Lower lobe of right lung (tissue), 2 donors: Measurements from ENCODE around the gene CDC25B. TPM values are rescaled to one million over a fixed set of nuclear protein-coding genes. Genes with fewer than 3 reads are reported as not detected.
A peak's percentile ranks its signal among the peaks of the same experiment; 100 is the strongest.

ENCODE experiments used
- ATAC-seq, 2 donors: fragments of 200-7000 bp; cut with Tn5 transposase; one replicate each; pipeline ENCODE4 v1.9.1; 2020 to 2022; ENCODE audit warnings: mild to moderate bottlenecking in 2 of 2, moderate library complexity in 2 of 2
- DNase-seq: peaks from one replicate; pipeline ENCODE4 v3.0.0-alpha.2; 2020
- H3K27ac ChIP-seq: fragments of 200-600 bp; one replicate; pipeline ENCODE4 v1.8.0; 2022
- H3K27me3 ChIP-seq: fragments of 200-600 bp; one replicate; pipeline ENCODE4 v1.8.0; 2022; ENCODE audit warnings: low read depth
- H3K36me3 ChIP-seq: fragments of 200-600 bp; one replicate; pipeline ENCODE4 v1.8.0; 2022; ENCODE audit warnings: mild to moderate bottlenecking
- H3K4me1 ChIP-seq: fragments of 200-600 bp; one replicate; pipeline ENCODE4 v1.8.0; 2022
- H3K4me3 ChIP-seq: fragments of 200-600 bp; one replicate; pipeline ENCODE4 v1.8.0; 2022; ENCODE audit warnings: mild to moderate bottlenecking
- H3K9me3 ChIP-seq: fragments of 200-600 bp; one replicate; pipeline ENCODE4 v1.8.0; 2022
- CTCF ChIP-seq: fragments of 200-600 bp; IDR thresholded peaks from one replicate; pipeline ENCODE4 v1.8.0; 2022; ENCODE audit warnings: antibody characterized with exemption, mild to moderate bottlenecking
- intact Hi-C: fragments of 100-400 bp; cut with DNase I; formaldehyde crosslinking; loops from one replicate; pipeline ENCODE4 v1.11.0; 2022
- total RNA-seq: library from RNA; stranded (reverse); fragmentation: NEBNext Ultra II Directional; extraction: Animal tissue kit (Norgen Biotek cat#: 25700); gene quantifications from one replicate; pipeline ENCODE4 v1.2.1, GENCODE V29; 2021
- donor health status: DM: no; HTN: yes; CAD: no; lungs with severe emphysema.

The CDC25B gene
- total RNA-seq, 1 donor from 2014 or later = 97.7 TPM

- intact Hi-C loops = no loop called here
- peak; percentile 75 for DNase-seq
- peaks cover 13% of the 10 kb centered on the region for H3K36me3 ChIP-seq
- peak; percentile 36 for TF ChIP-seq CTCF
- peaks cover 7% of the 10 kb centered on the region for H3K27me3 ChIP-seq
- H3K4me3 ChIP-seq = peak within 1 kb of the TSS; percentile 47
- peaks cover 60% of the 10 kb centered on the region for H3K4me1 ChIP-seq
- H3K9me3 ChIP-seq = no peaks in the 10 kb centered on the region
- ATAC-seq = peak; percentile 72 to 82
- H3K27ac ChIP-seq = peak within 1 kb of the TSS; percentile 66
These were observed 14.8 kb upstream of the CDC25B start, which contains the start of gene SPEF1 for GRCh38 chr20:3781153-3781910. Gene SPEF1, minus strand, starts transcription at chr20:3781448. Its CDS starts 161 bp downstream, at chr20:3781287.

- Histone ChIP-seq H3K27me3 (peaks cover 7% of the 10 kb centered on the region), H3K9me3 (no peaks in the 10 kb centered on the region), H3K4me1 (peaks cover 60% of the 10 kb centered on the region), H3K27ac (no peak overlapping the region), H3K36me3 (peaks cover 13% of the 10 kb centered on the region), H3K4me3 (no peak overlapping the region)
- peak; percentile 30 for DNase-seq
- no peak for TF ChIP-seq CTCF
- intact Hi-C loops = no loop called here
- no peak for ATAC-seq
These were observed 13.5 kb upstream of the CDC25B start for GRCh38 chr20:3782597-3782996.

GRCh38 chr20:3783068-3783489 is 13.0 kb upstream of the CDC25B start:
- peak; percentile 53 for DNase-seq
- intact Hi-C loops = no loop called here
- H3K4me3 ChIP-seq = no peak overlapping the region
- peak overlapping the region; percentile 18 for H3K27ac ChIP-seq
- no peak for ATAC-seq
- no peaks in the 10 kb centered on the region for H3K9me3 ChIP-seq
- peaks cover 7% of the 10 kb centered on the region for H3K27me3 ChIP-seq
- no peak for TF ChIP-seq CTCF
- H3K4me1 ChIP-seq = peaks cover 56% of the 10 kb centered on the region
- H3K36me3 ChIP-seq = peaks cover 13% of the 10 kb centered on the region

- Histone ChIP-seq H3K4me3 (peak overlapping the region; percentile 3), H3K36me3 (peaks cover 13% of the 10 kb centered on the region), H3K4me1 (peaks cover 53% of the 10 kb centered on the region), H3K27ac (peak overlapping the region; percentile 18), H3K9me3 (no peaks in the 10 kb centered on the region), H3K27me3 (peaks cover 3% of the 10 kb centered on the region)
- DNase-seq (peak; percentile 28), ATAC-seq (no peak)
- no peak for TF ChIP-seq CTCF
- intact Hi-C loops = no loop called here
These were observed 12.5 kb upstream of the CDC25B start for GRCh38 chr20:3783511-3784195.

- no peak overlapping the region for H3K27ac ChIP-seq
- peaks cover 51% of the 10 kb centered on the region for H3K4me1 ChIP-seq
- intact Hi-C loops = no loop called here
- H3K4me3 ChIP-seq = peak overlapping the region; percentile 83
- H3K9me3 ChIP-seq = no peaks in the 10 kb centered on the region
- DNase-seq = peak; percentile 47
- H3K27me3 ChIP-seq = no peaks in the 10 kb centered on the region
- no peak for ATAC-seq
- TF ChIP-seq CTCF = no peak
- H3K36me3 ChIP-seq = peaks cover 13% of the 10 kb centered on the region
These were observed 11.8 kb upstream of the CDC25B start for GRCh38 chr20:3784216-3784853.
